HG02884 (cell line): ENCODE measurements around the gene CBX8.

Experiments used
- ATAC-seq: cut with Tn5 transposase; IDR thresholded peaks from one replicate; pipeline ENCODE4 v1.9.1; 2021; ENCODE audit warnings: mild to moderate bottlenecking, moderate library complexity; ENCODE audit not compliant: unreplicated experiment

The CBX8 gene

GRCh38 chr17:79835953-79836509 lies 39.2 kb upstream of the CBX8 start:
- ATAC-seq: no peak

GRCh38 chr17:79835470-79835899 lies 38.6 kb upstream of the CBX8 start:
- ATAC-seq: no peak

GRCh38 chr17:79834565-79835469 lies 37.9 kb upstream of the CBX8 start:
- ATAC-seq: no peak

- no peak for ATAC-seq
These were observed 37.1 kb upstream of the CBX8 start for GRCh38 chr17:79833744-79834564.

- ATAC-seq: no peak
These were observed 36.2 kb upstream of the CBX8 start for GRCh38 chr17:79833110-79833450.

GRCh38 chr17:79832218-79833109 lies 35.6 kb upstream of the CBX8 start:
- ATAC-seq: no peak

GRCh38 chr17:79831265-79832217 lies 34.7 kb upstream of the CBX8 start:
- no peak for ATAC-seq

GRCh38 chr17:79830763-79831264 lies 33.9 kb upstream of the CBX8 start:
- no peak for ATAC-seq

- no peak for ATAC-seq
These were observed 33.4 kb upstream of the CBX8 start for GRCh38 chr17:79830303-79830702.

- no peak for ATAC-seq
These were observed 32.6 kb upstream of the CBX8 start for GRCh38 chr17:79829457-79829856.

- no peak for ATAC-seq
These were observed 32.1 kb upstream of the CBX8 start for GRCh38 chr17:79829004-79829403.

GRCh38 chr17:79826841-79827578 lies 30.1 kb upstream of the CBX8 start:
- no peak for ATAC-seq

GRCh38 chr17:79826204-79826680 lies 29.4 kb upstream of the CBX8 start:
- no peak for ATAC-seq

GRCh38 chr17:79825580-79825921 lies 28.7 kb upstream of the CBX8 start:
- no peak for ATAC-seq

GRCh38 chr17:79824893-79825579 lies 28.2 kb upstream of the CBX8 start:
- ATAC-seq: no peak

GRCh38 chr17:79824234-79824633 lies 27.4 kb upstream of the CBX8 start:
- ATAC-seq: no peak

GRCh38 chr17:79822583-79823124 lies 25.8 kb upstream of the CBX8 start:
- no peak for ATAC-seq
